ENCODE data around the gene ERRFI1.

GRCh38 chr1:8026153-8026975 is at the start of gene ERRFI1:
- no peak for TF ChIP-seq EZH2phosphoT487 (IDR thresholded peaks at IDR 0.05; ENCODE audit: insufficient read depth, low read depth)
- no peak for TF ChIP-seq EZH2 (IDR thresholded peaks at IDR 0.05; ENCODE audit: insufficient read depth, poor library complexity, severe bottlenecking)
